Neural cell (in vitro differentiated cells): Measurements from ENCODE around the gene FUT8. TPM values are rescaled to one million over a fixed set of nuclear protein-coding genes. Genes with fewer than 3 reads are reported as not detected.

ENCODE experiments used
- H2AFZ ChIP-seq: fragments of 200-600, 300-800 bp; sonication (generic), shearing (Covaris generic); 2 replicates; pipeline ENCODE4 v1.6.0; 2014; ENCODE audit warnings: low read depth, mild to moderate bottlenecking, antibody characterized with exemption, low read length, moderate library complexity
- H3F3A ChIP-seq: fragments of 200-600 bp; shearing (Covaris generic); 2 replicates; pipeline ENCODE4 v1.6.1; 2016; ENCODE audit warnings: mild to moderate bottlenecking, moderate library complexity, mixed read lengths, antibody characterized with exemption, low read length; ENCODE audit not compliant: insufficient read depth, poor library complexity, severe bottlenecking
- H3K27ac ChIP-seq: fragments of 200-600, 300-800 bp; sonication (generic), shearing (Covaris generic); 2 replicates; pipeline ENCODE4 v1.5.1; 2014; ENCODE audit warnings: mild to moderate bottlenecking, low read length, moderate library complexity
- H3K27me3 ChIP-seq: fragments of 300-800, 200-600 bp; sonication (generic), shearing (Covaris generic); 2 replicates; pipeline ENCODE4 v1.6.0; 2014; ENCODE audit warnings: mild to moderate bottlenecking, low read depth, low read length, moderate library complexity; ENCODE audit not compliant: insufficient read depth
- H3K36me3 ChIP-seq: fragments of 300-800, 200-600 bp; sonication (generic), shearing (Covaris generic); 2 replicates; pipeline ENCODE4 v1.5.1; 2014; ENCODE audit warnings: mild to moderate bottlenecking, antibody characterized with exemption, low read length, moderate library complexity; ENCODE audit not compliant: insufficient read depth
- H3K4me2 ChIP-seq: fragments of 300-800, 200-600 bp; sonication (generic), shearing (Covaris generic); 2 replicates; pipeline ENCODE4 v1.6.0; 2014; ENCODE audit warnings: mild to moderate bottlenecking, low read length
- H3K4me3 ChIP-seq: fragments of 300-800, 200-600 bp; sonication (generic), shearing (Covaris generic); 2 replicates; pipeline ENCODE4 v1.5.1; 2014; ENCODE audit warnings: mild to moderate bottlenecking, low read length, moderate library complexity
- H3K79me2 ChIP-seq: fragments of 200-600 bp; shearing (Covaris generic); replicated peaks from 2 replicates; pipeline ENCODE4 v1.6.0; 2014; ENCODE audit warnings: mild to moderate bottlenecking, low read length, moderate library complexity; ENCODE audit not compliant: insufficient read depth
- H3K9ac ChIP-seq: fragments of 300-800, 200-600 bp; sonication (generic), shearing (Covaris generic); 2 replicates; pipeline ENCODE4 v1.6.1; 2016; ENCODE audit warnings: mild to moderate bottlenecking, low read length, mixed read lengths
- H3K9me2 ChIP-seq: fragments of 200-600 bp; shearing (Covaris generic); 2 replicates; pipeline ENCODE4 v1.6.1; 2016; ENCODE audit warnings: mild to moderate bottlenecking, low read length, mixed read lengths; ENCODE audit not compliant: insufficient read depth
- H3K9me3 ChIP-seq: fragments of 200-600, 300-800 bp; sonication (generic), shearing (Covaris generic); 2 replicates; pipeline ENCODE4 v1.6.1; 2016; ENCODE audit warnings: mild to moderate bottlenecking, mixed run types, low read length, moderate library complexity, mixed read lengths
- H4K20me1 ChIP-seq: fragments of 200-600 bp; shearing (Covaris generic); 2 replicates; pipeline ENCODE4 v1.6.1; 2016; ENCODE audit warnings: mild to moderate bottlenecking, mixed run types; ENCODE audit not compliant: insufficient read depth
- EP300 ChIP-seq: fragments of 450-650 bp; conservative IDR thresholded peaks from 2 replicates; pipeline ENCODE4 v1.6.1; 2014; ENCODE audit warnings: antibody characterized with exemption, mild to moderate bottlenecking, moderate library complexity; ENCODE audit not compliant: poor library complexity, severe bottlenecking
- EZH2 ChIP-seq: fragments of 200-600, 300-800 bp; shearing (Covaris generic), sonication (generic); IDR thresholded peaks from 2 replicates; pipeline ENCODE4 v1.6.1; 2014; ENCODE audit warnings: antibody characterized with exemption, low read length, borderline replicate concordance, mild to moderate bottlenecking; ENCODE audit not compliant: insufficient read depth, poor library complexity, severe bottlenecking
- MXI1 ChIP-seq: fragments of 450-650 bp; conservative IDR thresholded peaks from 2 replicates; pipeline ENCODE4 v1.6.1; 2014; ENCODE audit warnings: antibody characterized with exemption, mild to moderate bottlenecking; ENCODE audit not compliant: poor library complexity, severe bottlenecking
- POLR2AphosphoS5 ChIP-seq: IDR thresholded peaks from 2 replicates; pipeline ENCODE4 v1.6.1; 2012
- RAD21 ChIP-seq: fragments of 450-650 bp; conservative IDR thresholded peaks from 2 replicates; pipeline ENCODE4 v1.6.1; 2014; ENCODE audit warnings: antibody characterized with exemption, mild to moderate bottlenecking, moderate library complexity
- SMC3 ChIP-seq: fragments of 450-650 bp; conservative IDR thresholded peaks from 2 replicates; pipeline ENCODE4 v1.6.1; 2014; ENCODE audit warnings: antibody characterized with exemption, mild to moderate bottlenecking, moderate library complexity; ENCODE audit not compliant: poor library complexity
- TAF1 ChIP-seq: IDR thresholded peaks from 2 replicates; pipeline ENCODE4 v1.6.1; 2012; ENCODE audit warnings: low read depth
- polyA plus RNA-seq: library from polyadenylated mRNA; depleted of rRNA; stranded (reverse); fragments of >200 nt; gene quantifications from 2 replicates; pipeline ENCODE4 v1.2.3, GENCODE V29; 2014
- TF ChIP-seq, protein P1 (sequence below): IDR thresholded peaks from 2 replicates; pipeline ENCODE4 v1.6.1; 2012; ENCODE audit warnings: borderline replicate concordance
- TF ChIP-seq, protein P2 (sequence below): fragments of 450-650 bp; IDR thresholded peaks from 2 replicates; pipeline ENCODE4 v1.5.1; 2014; ENCODE audit warnings: antibody characterized with exemption, mild to moderate bottlenecking, moderate library complexity; ENCODE audit not compliant: poor library complexity, severe bottlenecking

FUT8 gene
- polyA plus RNA-seq, 1 donor from 2014 or later: 72.8 TPM

DNA sequence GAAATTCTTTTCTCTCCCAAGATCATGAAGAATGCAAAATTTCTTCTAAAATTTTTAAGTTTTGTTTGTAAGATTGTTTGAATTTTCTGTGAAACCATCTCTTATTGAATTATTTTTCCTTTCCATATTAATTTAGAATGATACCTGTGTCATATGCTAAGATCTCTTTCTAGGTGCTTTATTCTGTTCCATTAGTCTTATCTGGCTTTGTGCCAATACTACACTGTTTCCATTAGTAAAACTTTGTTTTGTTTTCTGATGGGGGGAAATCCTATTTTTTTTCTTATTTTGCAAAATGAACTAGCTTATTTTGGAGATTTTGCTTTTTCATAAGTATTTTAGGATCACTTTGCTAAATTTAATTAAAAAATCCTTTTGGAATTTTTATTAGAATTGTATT lies 193.9 kb downstream of the FUT8 start:
- H3K9me2 ChIP-seq: no peaks in the 10 kb centered on the region
- H3F3A ChIP-seq: no peaks in the 10 kb centered on the region
- H3K4me3 ChIP-seq: no peak overlapping the region
- TF ChIP-seq SMC3 (no peak), RAD21 (no peak), EZH2 (no peak), MXI1 (no peak), POLR2AphosphoS5 (no peak), EP300 (no peak), TAF1 (no peak)
- TF ChIP-seq, protein P1, sequence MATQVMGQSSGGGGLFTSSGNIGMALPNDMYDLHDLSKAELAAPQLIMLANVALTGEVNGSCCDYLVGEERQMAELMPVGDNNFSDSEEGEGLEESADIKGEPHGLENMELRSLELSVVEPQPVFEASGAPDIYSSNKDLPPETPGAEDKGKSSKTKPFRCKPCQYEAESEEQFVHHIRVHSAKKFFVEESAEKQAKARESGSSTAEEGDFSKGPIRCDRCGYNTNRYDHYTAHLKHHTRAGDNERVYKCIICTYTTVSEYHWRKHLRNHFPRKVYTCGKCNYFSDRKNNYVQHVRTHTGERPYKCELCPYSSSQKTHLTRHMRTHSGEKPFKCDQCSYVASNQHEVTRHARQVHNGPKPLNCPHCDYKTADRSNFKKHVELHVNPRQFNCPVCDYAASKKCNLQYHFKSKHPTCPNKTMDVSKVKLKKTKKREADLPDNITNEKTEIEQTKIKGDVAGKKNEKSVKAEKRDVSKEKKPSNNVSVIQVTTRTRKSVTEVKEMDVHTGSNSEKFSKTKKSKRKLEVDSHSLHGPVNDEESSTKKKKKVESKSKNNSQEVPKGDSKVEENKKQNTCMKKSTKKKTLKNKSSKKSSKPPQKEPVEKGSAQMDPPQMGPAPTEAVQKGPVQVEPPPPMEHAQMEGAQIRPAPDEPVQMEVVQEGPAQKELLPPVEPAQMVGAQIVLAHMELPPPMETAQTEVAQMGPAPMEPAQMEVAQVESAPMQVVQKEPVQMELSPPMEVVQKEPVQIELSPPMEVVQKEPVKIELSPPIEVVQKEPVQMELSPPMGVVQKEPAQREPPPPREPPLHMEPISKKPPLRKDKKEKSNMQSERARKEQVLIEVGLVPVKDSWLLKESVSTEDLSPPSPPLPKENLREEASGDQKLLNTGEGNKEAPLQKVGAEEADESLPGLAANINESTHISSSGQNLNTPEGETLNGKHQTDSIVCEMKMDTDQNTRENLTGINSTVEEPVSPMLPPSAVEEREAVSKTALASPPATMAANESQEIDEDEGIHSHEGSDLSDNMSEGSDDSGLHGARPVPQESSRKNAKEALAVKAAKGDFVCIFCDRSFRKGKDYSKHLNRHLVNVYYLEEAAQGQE: no peak
- TF ChIP-seq, protein P2, sequence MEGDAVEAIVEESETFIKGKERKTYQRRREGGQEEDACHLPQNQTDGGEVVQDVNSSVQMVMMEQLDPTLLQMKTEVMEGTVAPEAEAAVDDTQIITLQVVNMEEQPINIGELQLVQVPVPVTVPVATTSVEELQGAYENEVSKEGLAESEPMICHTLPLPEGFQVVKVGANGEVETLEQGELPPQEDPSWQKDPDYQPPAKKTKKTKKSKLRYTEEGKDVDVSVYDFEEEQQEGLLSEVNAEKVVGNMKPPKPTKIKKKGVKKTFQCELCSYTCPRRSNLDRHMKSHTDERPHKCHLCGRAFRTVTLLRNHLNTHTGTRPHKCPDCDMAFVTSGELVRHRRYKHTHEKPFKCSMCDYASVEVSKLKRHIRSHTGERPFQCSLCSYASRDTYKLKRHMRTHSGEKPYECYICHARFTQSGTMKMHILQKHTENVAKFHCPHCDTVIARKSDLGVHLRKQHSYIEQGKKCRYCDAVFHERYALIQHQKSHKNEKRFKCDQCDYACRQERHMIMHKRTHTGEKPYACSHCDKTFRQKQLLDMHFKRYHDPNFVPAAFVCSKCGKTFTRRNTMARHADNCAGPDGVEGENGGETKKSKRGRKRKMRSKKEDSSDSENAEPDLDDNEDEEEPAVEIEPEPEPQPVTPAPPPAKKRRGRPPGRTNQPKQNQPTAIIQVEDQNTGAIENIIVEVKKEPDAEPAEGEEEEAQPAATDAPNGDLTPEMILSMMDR: no peak
- H3K9me3 ChIP-seq: no peaks in the 10 kb centered on the region
- no peaks in the 10 kb centered on the region for H4K20me1 ChIP-seq
- H3K36me3 ChIP-seq: no peaks in the 10 kb centered on the region
- H3K79me2 ChIP-seq: peaks cover 3% of the 10 kb centered on the region
- no peak overlapping the region for H2AFZ ChIP-seq
- H3K9ac ChIP-seq: no peak overlapping the region
- no peak overlapping the region for H3K4me2 ChIP-seq
- H3K27me3 ChIP-seq: no peaks in the 10 kb centered on the region
- H3K27ac ChIP-seq: no peak overlapping the region

DNA sequence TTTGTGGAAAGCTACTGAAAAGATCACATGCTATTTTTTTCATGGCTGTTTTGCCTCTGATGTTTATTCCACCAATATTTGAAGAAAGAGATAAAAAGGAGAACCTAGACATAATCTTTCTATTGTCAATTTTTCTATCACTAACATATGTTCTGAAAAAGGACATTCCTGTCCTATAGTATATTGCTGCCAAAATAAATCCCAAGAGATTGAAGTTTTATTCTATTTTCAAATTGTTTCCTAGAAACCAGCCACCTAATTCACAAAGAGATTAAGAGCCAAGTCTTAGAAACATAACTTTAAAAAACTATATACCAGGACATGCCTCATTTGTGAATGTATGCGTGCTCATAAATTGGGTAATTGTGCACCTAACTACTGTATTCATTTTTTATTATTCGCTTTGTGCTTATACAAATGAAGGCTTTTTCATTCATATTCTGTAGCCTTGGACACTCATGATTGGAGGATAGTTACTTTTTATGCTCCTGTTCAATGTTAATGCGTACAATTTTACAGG lies 200.7 kb downstream of the FUT8 start:
- no peak overlapping the region for H3K9ac ChIP-seq
- no peaks in the 10 kb centered on the region for H3K9me2 ChIP-seq
- H3F3A ChIP-seq: no peaks in the 10 kb centered on the region
- no peak overlapping the region for H3K4me2 ChIP-seq
- no peaks in the 10 kb centered on the region for H3K36me3 ChIP-seq
- no peaks in the 10 kb centered on the region for H4K20me1 ChIP-seq
- H3K27me3 ChIP-seq: no peaks in the 10 kb centered on the region
- no peak overlapping the region for H3K4me3 ChIP-seq
- no peak overlapping the region for H3K27ac ChIP-seq
- H3K79me2 ChIP-seq: no peaks in the 10 kb centered on the region
- no peaks in the 10 kb centered on the region for H3K9me3 ChIP-seq
- H2AFZ ChIP-seq: no peak overlapping the region
- TF ChIP-seq RAD21 (no peak), POLR2AphosphoS5 (no peak), SMC3 (no peak), TAF1 (no peak), EP300 (no peak), EZH2 (no peak), MXI1 (no peak)
- TF ChIP-seq, protein P1: no peak
- TF ChIP-seq, protein P2: no peak
